GM19043 (cell line): ENCODE data around the gene CMTM2.
"Not testable (repeated sequence)": the region's sequence is repeated elsewhere in the genome, so short reads cannot be mapped to it uniquely, and the experiment has no call there.

Experiments used
- ATAC-seq: cut with Tn5 transposase; IDR thresholded peaks from one replicate; pipeline ENCODE4 v1.9.1; 2021; ENCODE audit warnings: low read depth; ENCODE audit not compliant: unreplicated experiment

The CMTM2 gene

GRCh38 chr16:66605177-66605978 is 26.1 kb downstream of the CMTM2 start:
- no peak for ATAC-seq

- ATAC-seq, result peak; percentile 34
These were observed 26.9 kb downstream of the CMTM2 start for GRCh38 chr16:66605979-66606751.

- peak; percentile 40 for ATAC-seq
These were observed 29.2 kb downstream of the CMTM2 start for GRCh38 chr16:66608241-66609138.

GRCh38 chr16:66609139-66609510 is 29.9 kb downstream of the CMTM2 start:
- ATAC-seq, result no peak

- no peak for ATAC-seq
These were observed 31.0 kb downstream of the CMTM2 start for GRCh38 chr16:66610111-66610820.

- not testable (repeated sequence) for ATAC-seq
These were observed 32.6 kb downstream of the CMTM2 start for GRCh38 chr16:66611911-66612310.

GRCh38 chr16:66612422-66612821 is 33.2 kb downstream of the CMTM2 start:
- no peak for ATAC-seq

GRCh38 chr16:66614161-66614802 is 35.0 kb downstream of the CMTM2 start:
- no peak for ATAC-seq

GRCh38 chr16:66616169-66616568 is 36.9 kb downstream of the CMTM2 start:
- ATAC-seq, result no peak

- ATAC-seq, result no peak
These were observed 37.3 kb downstream of the CMTM2 start for GRCh38 chr16:66616592-66616991.

- no peak for ATAC-seq
These were observed 37.8 kb downstream of the CMTM2 start for GRCh38 chr16:66617010-66617434.

GRCh38 chr16:66617728-66618127 is 38.5 kb downstream of the CMTM2 start:
- no peak for ATAC-seq

- no peak for ATAC-seq
These were observed 39.5 kb downstream of the CMTM2 start for GRCh38 chr16:66618588-66619375.

GRCh38 chr16:66619534-66620428 is 40.5 kb downstream of the CMTM2 start:
- no peak for ATAC-seq

- ATAC-seq, result no peak
These were observed 41.1 kb downstream of the CMTM2 start for GRCh38 chr16:66620429-66620795.

GRCh38 chr16:66621973-66622372 is 42.7 kb downstream of the CMTM2 start:
- no peak for ATAC-seq

- no peak for ATAC-seq
These were observed 43.6 kb downstream of the CMTM2 start for GRCh38 chr16:66622863-66623262.

GRCh38 chr16:66623755-66624154 is 44.5 kb downstream of the CMTM2 start:
- ATAC-seq, result no peak
